Loucy (cell line): ENCODE results near the gene HSPBP1.

ENCODE experiments used
- CTCF ChIP-seq: fragments of 200-600 bp; sonication (generic); conservative IDR thresholded peaks from 2 replicates; pipeline ENCODE4 v1.5.1; 2014; ENCODE audit warnings: mild to moderate bottlenecking, antibody characterized with exemption, low read length
- EZH2phosphoT487 ChIP-seq: fragments of 200-600 bp; IDR thresholded peaks from 2 replicates; pipeline ENCODE4 v1.6.1; 2018; ENCODE audit warnings: antibody characterized with exemption, mild to moderate bottlenecking, moderate library complexity, borderline replicate concordance

- no peak for TF ChIP-seq CTCF
- no peak for TF ChIP-seq EZH2phosphoT487
Measured at GRCh38 chr19:55258476-55258827, 21.5 kb downstream of the HSPBP1 start.
